ENCODE measurements around the gene ADAMTS6.

The ADAMTS6 gene

DNA sequence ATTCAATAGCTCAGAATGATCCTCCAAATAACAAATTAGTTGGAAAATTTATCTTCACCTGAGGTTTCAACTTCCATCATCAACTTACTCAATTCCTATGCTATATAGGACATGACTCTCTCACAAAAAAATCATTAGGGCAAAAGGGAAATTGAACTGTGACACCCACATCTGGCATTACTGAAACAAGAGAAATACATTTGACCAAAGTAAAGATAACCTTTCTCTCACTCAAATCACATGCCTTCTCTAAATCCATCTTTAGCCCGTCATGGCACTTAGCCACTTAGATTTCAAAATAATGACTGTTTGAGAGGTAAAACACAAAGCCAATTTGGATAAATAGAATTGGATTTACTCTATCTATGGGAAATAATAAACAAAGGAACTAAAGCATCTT lies 126.4 kb downstream of the ADAMTS6 start:
- Histone ChIP-seq H3K27ac (replicated peaks) (no peak overlapping the region), H3K27me3 (ENCODE audit: insufficient read depth, poor library complexity, severe bottlenecking) (no peaks in the 10 kb centered on the region), H3K4me3 (replicated peaks; ENCODE audit: insufficient read depth, low read length) (no peak overlapping the region)
- TF ChIP-seq GABPA (IDR thresholded peaks at IDR 0.05; ENCODE audit: low read depth) (no peak), REST (IDR thresholded peaks at IDR 0.05; ENCODE audit: insufficient replicate concordance, low read depth) (no peak), CTCF (IDR thresholded peaks at IDR 0.05; ENCODE audit: insufficient read depth, low read length) (no peak), POLR2AphosphoS5 (IDR thresholded peaks at IDR 0.05; ENCODE audit: low read depth) (no peak), SPI1 (IDR thresholded peaks at IDR 0.05; ENCODE audit: borderline replicate concordance, low read depth) (no peak)
- no peak for DNase-seq (ENCODE audit: low read depth in 1 of 2, low spot score in 1 of 2)

DNA sequence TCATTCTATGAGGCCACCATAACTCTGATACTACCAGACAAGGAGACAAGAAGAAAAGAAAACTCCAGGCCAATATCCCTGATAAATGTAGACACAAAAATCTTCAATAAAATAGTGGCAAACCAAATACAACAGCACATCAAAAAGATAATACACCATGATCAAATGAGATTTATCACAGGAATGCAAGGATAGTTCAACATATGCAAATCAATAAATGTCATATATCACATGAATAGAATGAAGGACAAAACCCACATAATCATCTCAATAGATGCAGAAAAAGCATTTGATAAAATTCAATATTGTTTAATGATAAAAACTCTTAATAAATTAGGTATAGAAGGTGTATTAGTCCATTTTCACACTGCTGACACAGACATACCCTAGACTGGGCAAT lies 139.9 kb downstream of the ADAMTS6 start:
- TF ChIP-seq GABPA (IDR thresholded peaks at IDR 0.05; ENCODE audit: low read depth) = no peak
- DNase-seq (ENCODE audit: low read depth in 1 of 2, low spot score in 1 of 2) = no peak
- no peak overlapping the region for H3K4me3 ChIP-seq (replicated peaks; ENCODE audit: insufficient read depth, low read length)
- no peaks in the 10 kb centered on the region for H3K27me3 ChIP-seq (ENCODE audit: insufficient read depth, poor library complexity, severe bottlenecking)
- H3K27ac ChIP-seq (replicated peaks) = no peak overlapping the region

DNA sequence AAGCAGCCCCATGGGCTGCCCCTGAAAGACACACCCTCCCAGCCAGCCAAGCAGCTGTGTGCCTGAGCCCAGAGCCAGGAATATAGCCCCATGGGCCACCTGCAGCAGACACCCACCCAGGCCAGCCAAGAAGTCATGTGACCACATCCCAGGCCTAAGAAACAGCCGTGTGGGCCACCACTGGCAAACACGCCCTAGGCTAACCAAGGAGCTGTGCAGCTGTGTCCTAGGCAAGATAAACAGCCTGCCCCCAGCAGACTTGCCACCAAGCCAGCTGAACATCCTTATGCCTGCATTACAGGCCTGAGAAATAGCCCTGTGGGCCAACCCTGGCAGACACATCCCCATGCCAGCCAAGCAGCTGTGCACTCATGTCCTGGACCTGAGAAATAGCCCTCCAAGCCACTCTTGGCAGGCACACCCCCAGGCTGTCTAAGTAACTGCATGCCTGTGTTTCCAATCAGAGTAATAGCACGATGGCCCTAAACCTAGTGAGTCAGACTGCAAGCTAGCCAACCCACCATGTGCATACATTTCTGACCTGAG lies 143.0 kb downstream of the ADAMTS6 start:
- Histone ChIP-seq H3K27me3 (ENCODE audit: insufficient read depth, poor library complexity, severe bottlenecking) (no peaks in the 10 kb centered on the region), H3K4me3 (replicated peaks; ENCODE audit: insufficient read depth, low read length) (no peak overlapping the region)
- no peak for DNase-seq (ENCODE audit: low read depth in 1 of 2, low spot score in 1 of 2)

More for the DNA sequence above, 143.0 kb downstream of the ADAMTS6 start:
- TF ChIP-seq REST (IDR thresholded peaks at IDR 0.05; ENCODE audit: insufficient replicate concordance, low read depth) (no peak), POLR2AphosphoS5 (IDR thresholded peaks at IDR 0.05; ENCODE audit: low read depth) (no peak), SPI1 (IDR thresholded peaks at IDR 0.05; ENCODE audit: borderline replicate concordance, low read depth) (no peak), GABPA (IDR thresholded peaks at IDR 0.05; ENCODE audit: low read depth) (no peak), CTCF (IDR thresholded peaks at IDR 0.05; ENCODE audit: insufficient read depth, low read length) (no peak)
- H3K27ac ChIP-seq (replicated peaks) = no peak overlapping the region
